Ureter (tissue), 1 donor: ENCODE results near the gene RSPH1. TPM values are rescaled to one million over a fixed set of nuclear protein-coding genes. Genes with fewer than 3 reads are reported as not detected.

ENCODE experiments used
- DNase-seq: peaks from one replicate; pipeline ENCODE4 v3.0.0-alpha.2; 2020; ENCODE audit warnings: low spot score
- total RNA-seq: library from RNA; stranded (reverse); gene quantifications from one replicate; pipeline ENCODE4 v1.2.4, GENCODE V29; 2023
- donor health status: DM: yes; HTN: yes; CAD: no.

Gene RSPH1
- total RNA-seq, 1 donor from 2014 or later = 7.8 TPM

DNA sequence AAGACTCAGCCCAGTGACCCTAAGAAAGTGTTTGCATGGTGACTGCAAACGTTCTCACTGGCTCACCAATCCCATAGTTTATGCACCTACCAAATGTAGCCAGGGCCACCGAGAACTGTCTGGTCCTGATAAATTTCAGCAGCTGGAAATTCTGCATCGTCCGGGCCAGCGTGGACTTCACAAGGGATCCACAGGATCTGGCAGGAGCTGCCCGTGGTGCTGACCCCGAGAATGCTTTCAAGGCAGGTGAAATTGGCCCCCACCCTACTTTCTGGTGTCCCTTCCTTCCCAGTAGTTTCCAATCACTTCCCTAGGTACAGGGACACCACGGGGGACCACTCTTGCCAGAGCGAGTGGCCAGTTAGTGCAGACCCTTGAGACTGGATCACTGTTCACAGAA, 66.2 kb downstream of the RSPH1 start:
- DNase-seq = no peak

DNA sequence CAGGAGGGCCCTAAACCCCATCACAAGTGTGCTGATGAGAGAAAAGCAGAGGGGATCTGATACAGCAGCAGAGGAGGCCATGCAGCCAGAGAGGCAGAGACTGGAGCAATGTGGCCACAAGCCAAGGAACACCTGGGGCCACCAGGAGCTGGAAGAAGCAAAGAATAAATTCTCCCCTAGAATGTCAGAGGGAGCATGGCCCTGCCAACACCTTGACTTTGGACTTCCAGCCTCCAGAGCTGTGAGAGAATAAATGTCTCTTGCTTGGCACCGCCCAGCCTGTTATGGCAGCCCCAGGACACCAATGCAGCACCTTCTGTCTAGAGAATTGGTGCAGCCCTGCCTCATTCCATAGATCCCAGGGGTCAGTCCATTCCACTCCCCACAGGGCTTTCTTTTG, 67.0 kb downstream of the RSPH1 start:
- DNase-seq = no peak

DNA sequence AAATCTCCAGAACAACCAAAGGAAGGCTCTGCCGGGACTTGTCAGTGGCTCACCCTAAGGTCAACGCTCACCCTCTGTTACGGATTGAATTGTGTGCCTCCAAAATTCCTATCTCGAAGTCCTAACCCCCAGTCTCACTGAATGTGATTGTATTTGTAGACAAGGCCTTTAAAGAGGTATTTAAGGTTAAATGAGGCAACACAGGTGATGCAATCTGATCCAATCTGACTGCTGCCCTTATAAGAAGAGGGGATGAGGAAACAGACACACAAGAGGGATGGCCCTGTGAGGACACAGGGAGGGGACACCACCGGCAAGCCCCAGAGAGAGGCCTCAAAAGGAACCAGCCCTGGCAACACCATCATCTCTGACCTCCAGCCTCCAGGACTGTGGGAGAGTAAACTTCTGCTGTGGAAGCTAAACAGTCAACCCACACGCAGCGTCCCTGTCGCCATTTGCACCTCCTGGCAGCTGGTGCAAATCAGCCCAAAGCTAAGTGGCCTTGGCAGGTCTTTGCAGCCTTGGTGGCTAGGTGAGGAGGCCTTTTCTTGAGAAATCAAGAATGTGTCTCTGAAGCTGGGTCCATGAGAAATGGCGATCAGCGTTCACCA, 68.1 kb downstream of the RSPH1 start:
- DNase-seq = no peak

DNA sequence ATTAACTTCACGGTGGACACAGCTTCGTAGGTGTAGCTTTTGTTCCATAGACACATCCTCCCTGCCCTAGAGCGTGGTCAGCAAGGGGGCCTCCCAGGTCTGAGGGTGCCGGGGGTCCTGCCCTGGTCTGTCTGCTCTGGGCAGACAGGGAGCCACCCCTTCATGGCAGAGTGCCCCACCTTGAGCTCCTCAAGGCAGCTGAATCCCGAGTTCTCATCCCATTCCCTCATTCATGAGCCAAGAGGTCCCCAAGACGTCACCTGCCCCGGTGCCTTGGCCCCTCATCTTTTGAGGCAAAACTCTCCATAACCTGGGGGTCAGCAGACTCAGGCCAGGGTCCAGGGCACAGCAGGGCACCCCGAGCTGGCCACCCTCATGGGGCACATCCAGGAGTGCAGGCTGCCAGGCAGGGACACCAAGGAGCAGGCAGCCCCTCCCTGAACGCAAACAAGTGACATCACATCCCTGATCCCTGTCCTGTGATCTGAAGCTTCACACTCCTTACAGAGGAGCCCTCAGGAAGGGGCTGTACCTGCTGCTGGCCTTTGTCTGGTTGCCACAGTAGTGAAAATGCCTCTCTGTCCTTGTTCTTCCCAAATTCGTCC, 69.0 kb downstream of the RSPH1 start:
- DNase-seq = no peak

DNA sequence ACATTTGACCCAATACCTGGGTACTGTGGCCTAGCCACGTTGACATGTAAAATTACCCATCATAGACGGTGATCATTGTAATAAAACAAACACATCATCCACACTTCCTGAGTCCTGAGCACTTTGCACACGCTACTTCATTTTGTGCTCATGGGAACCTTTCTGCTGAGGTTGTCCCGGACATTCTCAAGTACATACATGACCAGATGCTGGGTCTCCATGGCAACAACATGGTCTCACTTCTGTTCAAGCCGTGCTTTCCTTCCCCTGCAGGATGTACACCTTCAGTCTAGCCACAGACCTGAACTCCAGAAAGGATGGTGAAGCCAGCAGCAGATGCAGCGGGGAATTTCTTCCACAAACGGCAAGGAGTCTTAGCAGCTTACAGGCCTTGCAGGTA, 69.6 kb downstream of the RSPH1 start:
- DNase-seq = no peak

DNA sequence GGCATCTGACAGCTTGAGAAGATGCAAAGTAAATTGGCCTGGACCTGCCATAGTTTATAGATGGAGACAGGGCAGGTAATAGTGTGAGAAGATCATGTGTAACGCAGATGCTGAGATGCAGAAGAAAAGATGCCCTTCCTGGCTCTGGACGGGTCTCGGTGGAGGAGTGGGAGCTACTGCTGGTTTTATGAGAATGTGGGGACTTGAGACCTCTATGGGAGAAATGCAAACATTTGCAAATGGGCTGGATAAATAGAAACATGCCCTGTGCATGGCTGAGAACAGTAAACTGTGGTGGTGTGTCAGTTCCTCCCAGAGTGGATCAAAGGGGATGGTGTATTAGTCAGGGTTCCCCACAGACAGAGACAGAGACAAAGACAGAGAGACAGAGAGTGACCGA, 70.4 kb downstream of the RSPH1 start:
- no peak for DNase-seq

DNA sequence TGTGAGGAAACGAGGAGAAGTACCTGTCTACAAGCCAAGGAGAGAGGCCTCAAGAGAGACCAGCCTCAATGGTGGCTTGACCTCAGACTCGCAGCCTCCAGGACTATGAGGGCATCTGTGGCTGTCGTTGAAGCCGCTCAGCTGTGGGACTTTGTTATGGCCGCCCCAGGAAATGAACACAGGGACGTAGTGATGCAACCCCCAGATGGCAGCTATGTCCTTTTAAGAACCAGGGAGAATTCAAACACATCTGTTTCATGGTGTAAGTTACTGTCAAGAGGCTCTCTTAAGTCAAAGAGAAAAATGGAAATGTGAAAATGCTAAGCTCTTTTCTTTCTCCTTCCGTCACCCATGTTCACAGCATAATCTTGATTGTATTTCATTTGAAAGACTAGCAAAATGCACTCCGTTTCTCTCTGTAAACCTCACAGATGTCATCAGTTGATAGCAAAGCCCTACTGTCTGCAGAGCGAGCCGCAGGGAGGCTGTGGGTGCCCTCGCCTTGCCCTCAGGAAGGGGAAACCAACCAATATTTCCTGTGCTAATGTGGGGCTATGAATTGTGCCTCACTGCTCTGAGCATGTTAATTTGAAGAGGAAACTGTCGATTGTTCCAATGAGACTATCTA, 71.0 kb downstream of the RSPH1 start:
- no peak for DNase-seq

DNA sequence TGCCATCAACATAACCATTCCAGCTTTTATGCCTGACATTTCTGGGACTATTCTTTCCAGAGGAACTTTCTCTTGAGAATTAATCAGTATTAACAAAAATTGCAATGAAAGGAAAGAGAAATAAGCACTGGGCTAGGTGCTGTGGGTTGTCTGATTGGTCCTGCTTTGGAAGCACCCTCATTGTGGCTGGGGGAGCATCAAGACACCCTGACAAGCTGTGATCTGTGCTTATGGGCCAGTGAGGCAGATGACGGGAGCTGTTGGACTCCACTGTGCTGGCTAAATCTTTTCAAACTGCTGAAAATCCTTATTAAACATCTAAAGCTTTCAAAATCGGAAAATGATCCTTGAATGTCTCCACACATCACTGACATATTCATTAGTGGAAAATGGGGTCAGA, 72.3 kb downstream of the RSPH1 start:
- no peak for DNase-seq

DNA sequence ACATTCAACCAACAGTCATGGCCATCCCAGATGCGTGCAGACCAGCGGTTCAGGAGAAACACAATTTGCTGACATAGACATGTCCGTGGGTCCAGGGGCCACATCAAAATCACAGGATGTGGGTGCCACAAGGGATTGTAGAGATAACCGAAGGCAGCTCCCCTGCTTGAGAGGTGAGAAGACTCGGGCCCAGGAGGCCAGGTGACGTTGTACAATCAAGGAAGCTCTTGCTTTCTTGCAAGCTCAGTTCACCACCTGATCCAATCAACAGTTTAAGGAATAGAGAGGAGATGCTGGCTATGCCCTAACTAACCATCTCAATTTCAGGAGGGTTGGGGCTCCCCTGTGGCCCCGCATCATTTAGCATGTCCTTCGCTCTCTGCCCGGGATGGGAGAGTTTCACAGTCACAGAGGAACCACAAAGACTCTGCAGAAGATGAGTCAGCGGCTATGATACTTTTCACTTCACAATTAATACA, 72.8 kb downstream of the RSPH1 start:
- no peak for DNase-seq

Other genes starting within 250 kb of the RSPH1 start
- 3.0 TPM for gene TFF3, start 180.8 kb downstream of the RSPH1 start, total RNA-seq
- gene TFF2, start 145.2 kb downstream of the RSPH1 start, total RNA-seq = not detected
- 2.6 TPM for gene TFF1, start 129.7 kb downstream of the RSPH1 start, total RNA-seq
- gene TMPRSS3, start 100.2 kb downstream of the RSPH1 start, total RNA-seq = 1.7 TPM
- gene UBASH3A, start 92.3 kb downstream of the RSPH1 start, total RNA-seq = 1.4 TPM
- gene SLC37A1, start 17.6 kb upstream of the RSPH1 start, total RNA-seq = 48.0 TPM
- gene PDE9A, start 157.4 kb upstream of the RSPH1 start, total RNA-seq = 26.1 TPM